ENCODE data around the gene INPP4B. TPM values are rescaled to one million over a fixed set of nuclear protein-coding genes. Genes with fewer than 3 reads are reported as not detected.
"Not testable (repeated sequence)": the region's sequence is repeated elsewhere in the genome, so short reads cannot be mapped to it uniquely, and the experiment has no call there.

The INPP4B gene
- total RNA-seq, 1 donor from 2014 or later = 16.8 TPM

- no peak overlapping the region for H3K27ac Mint-ChIP-seq
- H3K36me3 Mint-ChIP-seq (ENCODE audit: low read depth) = peaks cover 1% of the 10 kb centered on the region
- H3K4me1 Mint-ChIP-seq (ENCODE audit: low read depth) = peaks cover 48% of the 10 kb centered on the region
- H3K27me3 Mint-ChIP-seq (ENCODE audit: insufficient read depth) = no peaks in the 10 kb centered on the region
- H3K4me3 Mint-ChIP-seq = no peak overlapping the region
- H3K9me3 Mint-ChIP-seq = no peaks in the 10 kb centered on the region
- intact Hi-C loops (cut with micrococcal nuclease) = no loop called here
- DNase-seq (ENCODE audit: low spot score) = no peak
Observed at GRCh38 chr4:142411993-142412392, 434.1 kb downstream of the INPP4B start.

- H3K4me1 Mint-ChIP-seq (ENCODE audit: low read depth) = peaks cover 59% of the 10 kb centered on the region
- intact Hi-C loops (cut with micrococcal nuclease) = loop anchor here (5.0 to 10.0 kb wide), 5 partner anchors 141 to 1104 kb away; partner anchors contain the start of gene SMARCA5
- H3K27me3 Mint-ChIP-seq (ENCODE audit: insufficient read depth) = no peaks in the 10 kb centered on the region
- H3K27ac Mint-ChIP-seq = no peak overlapping the region
- no peaks in the 10 kb centered on the region for H3K36me3 Mint-ChIP-seq (ENCODE audit: low read depth)
- DNase-seq (ENCODE audit: low spot score) = no peak
- H3K4me3 Mint-ChIP-seq = no peak overlapping the region
- no peaks in the 10 kb centered on the region for H3K9me3 Mint-ChIP-seq
Observed at GRCh38 chr4:142408003-142408441, 438.1 kb downstream of the INPP4B start.

- Mint-ChIP-seq H3K27ac (peak overlapping the region; percentile 99), H3K9me3 (no peaks in the 10 kb centered on the region), H3K27me3 (ENCODE audit: insufficient read depth) (no peaks in the 10 kb centered on the region), H3K4me1 (ENCODE audit: low read depth) (peaks cover 63% of the 10 kb centered on the region), H3K4me3 (peak overlapping the region; percentile 97), H3K36me3 (ENCODE audit: low read depth) (no peaks in the 10 kb centered on the region)
- no peak for DNase-seq (ENCODE audit: low spot score)
- intact Hi-C loops (cut with micrococcal nuclease) = loop anchor here (1.0 to 10.0 kb wide), 10 partner anchors 9 to 1105 kb away; partner anchors contain the start of gene SMARCA5
Observed at GRCh38 chr4:142407596-142407995, 438.5 kb downstream of the INPP4B start.

- no peak for DNase-seq (ENCODE audit: low spot score)
- Mint-ChIP-seq H3K9me3 (no peaks in the 10 kb centered on the region), H3K4me3 (peak overlapping the region; percentile 97), H3K4me1 (ENCODE audit: low read depth) (peaks cover 69% of the 10 kb centered on the region), H3K27ac (peak overlapping the region; percentile 99), H3K36me3 (ENCODE audit: low read depth) (no peaks in the 10 kb centered on the region), H3K27me3 (ENCODE audit: insufficient read depth) (no peaks in the 10 kb centered on the region)
- intact Hi-C loops (cut with micrococcal nuclease) = loop anchor here (1.0 to 10.0 kb wide), 10 partner anchors 9 to 1105 kb away; partner anchors contain the start of gene SMARCA5
Observed at GRCh38 chr4:142406917-142407501, 439.1 kb downstream of the INPP4B start.

- no peaks in the 10 kb centered on the region for H3K9me3 Mint-ChIP-seq
- H3K4me1 Mint-ChIP-seq (ENCODE audit: low read depth) = peaks cover 73% of the 10 kb centered on the region
- intact Hi-C loops (cut with micrococcal nuclease) = loop anchor here (2.0 to 10.0 kb wide), 6 partner anchors 139 to 1106 kb away; partner anchors contain the start of gene SMARCA5
- no peaks in the 10 kb centered on the region for H3K36me3 Mint-ChIP-seq (ENCODE audit: low read depth)
- H3K4me3 Mint-ChIP-seq = peak overlapping the region; percentile 97
- no peak for DNase-seq (ENCODE audit: low spot score)
- H3K27ac Mint-ChIP-seq = peak overlapping the region; percentile 99
- no peaks in the 10 kb centered on the region for H3K27me3 Mint-ChIP-seq (ENCODE audit: insufficient read depth)
Observed at GRCh38 chr4:142406499-142406835, 439.6 kb downstream of the INPP4B start.

- peaks cover 2% of the 10 kb centered on the region for H3K36me3 Mint-ChIP-seq (ENCODE audit: low read depth)
Observed at GRCh38 chr4:142405695-142406498, 440.2 kb downstream of the INPP4B start.

GRCh38 chr4:142405021-142405694 is 440.9 kb downstream of the INPP4B start:
- no peaks in the 10 kb centered on the region for H3K27me3 Mint-ChIP-seq (ENCODE audit: insufficient read depth)
- intact Hi-C loops (cut with micrococcal nuclease) = loop anchor here (1.0 to 10.0 kb wide), 9 partner anchors 9 to 1107 kb away; partner anchors contain the start of gene SMARCA5
- peak overlapping the region; percentile 99 for H3K27ac Mint-ChIP-seq
- H3K36me3 Mint-ChIP-seq (ENCODE audit: low read depth) = peaks cover 2% of the 10 kb centered on the region
- peak; percentile 51 for DNase-seq (ENCODE audit: low spot score)
- H3K4me1 Mint-ChIP-seq (ENCODE audit: low read depth) = peaks cover 78% of the 10 kb centered on the region
- H3K9me3 Mint-ChIP-seq = no peaks in the 10 kb centered on the region
- H3K4me3 Mint-ChIP-seq = peak overlapping the region; percentile 97

More at GRCh38 chr4:142405695-142406498, 440.2 kb downstream of the INPP4B start:
- DNase-seq (ENCODE audit: low spot score) = no peak
- Mint-ChIP-seq H3K4me3 (peak overlapping the region; percentile 97), H3K27ac (peak overlapping the region; percentile 99), H3K4me1 (ENCODE audit: low read depth) (peaks cover 74% of the 10 kb centered on the region), H3K27me3 (ENCODE audit: insufficient read depth) (no peaks in the 10 kb centered on the region), H3K9me3 (no peaks in the 10 kb centered on the region)
- intact Hi-C loops (cut with micrococcal nuclease) = loop anchor here (1.0 to 10.0 kb wide), 10 partner anchors 10 to 1106 kb away; partner anchors contain the start of gene SMARCA5

GRCh38 chr4:142404191-142404611 is 441.9 kb downstream of the INPP4B start:
- DNase-seq (ENCODE audit: low spot score) = peak; percentile 13
- Mint-ChIP-seq H3K27ac (peak overlapping the region; percentile 99), H3K4me1 (ENCODE audit: low read depth) (peaks cover 82% of the 10 kb centered on the region), H3K36me3 (ENCODE audit: low read depth) (peaks cover 3% of the 10 kb centered on the region), H3K9me3 (no peaks in the 10 kb centered on the region), H3K4me3 (peak overlapping the region; percentile 97), H3K27me3 (ENCODE audit: insufficient read depth) (no peaks in the 10 kb centered on the region)
- intact Hi-C loops (cut with micrococcal nuclease) = loop anchor here (2.0 to 10.0 kb wide), 3 partner anchors 122 to 951 kb away; no protein-coding TSS in a partner anchor

GRCh38 chr4:142402900-142403299 is 443.2 kb downstream of the INPP4B start:
- intact Hi-C loops (cut with micrococcal nuclease) = loop anchor here (5.0 to 10.0 kb wide), 2 partner anchors 121 to 952 kb away; no protein-coding TSS in a partner anchor
- Mint-ChIP-seq H3K4me1 (ENCODE audit: low read depth) (peaks cover 83% of the 10 kb centered on the region), H3K9me3 (no peaks in the 10 kb centered on the region), H3K4me3 (peak overlapping the region; percentile 81), H3K27ac (peak overlapping the region; percentile 85), H3K27me3 (ENCODE audit: insufficient read depth) (no peaks in the 10 kb centered on the region), H3K36me3 (ENCODE audit: low read depth) (peaks cover 8% of the 10 kb centered on the region)
- DNase-seq (ENCODE audit: low spot score) = no peak

GRCh38 chr4:142402156-142402555 is 443.9 kb downstream of the INPP4B start:
- no peaks in the 10 kb centered on the region for H3K27me3 Mint-ChIP-seq (ENCODE audit: insufficient read depth)
- H3K4me1 Mint-ChIP-seq (ENCODE audit: low read depth) = peaks cover 81% of the 10 kb centered on the region
- peak overlapping the region; percentile 81 for H3K4me3 Mint-ChIP-seq
- H3K9me3 Mint-ChIP-seq = no peaks in the 10 kb centered on the region
- H3K27ac Mint-ChIP-seq = peak overlapping the region; percentile 85
- H3K36me3 Mint-ChIP-seq (ENCODE audit: low read depth) = peaks cover 8% of the 10 kb centered on the region
- DNase-seq (ENCODE audit: low spot score) = no peak
- intact Hi-C loops (cut with micrococcal nuclease) = loop anchor here (5.0 to 10.0 kb wide), 2 partner anchors 120 to 953 kb away; no protein-coding TSS in a partner anchor

GRCh38 chr4:142397364-142397991 is 448.6 kb downstream of the INPP4B start:
- not testable (repeated sequence) for H3K27me3 Mint-ChIP-seq (ENCODE audit: insufficient read depth); H3K9me3 Mint-ChIP-seq; DNase-seq (ENCODE audit: low spot score)
- H3K4me3 Mint-ChIP-seq = peak overlapping the region; percentile 30
- H3K36me3 Mint-ChIP-seq (ENCODE audit: low read depth) = peaks cover 23% of the 10 kb centered on the region
- peaks cover 73% of the 10 kb centered on the region for H3K4me1 Mint-ChIP-seq (ENCODE audit: low read depth)
- intact Hi-C loops (cut with micrococcal nuclease) = loop anchor here (2.0 to 5.0 kb wide), 2 partner anchors 315 to 625 kb away; no protein-coding TSS in a partner anchor
- peak overlapping the region; percentile 30 for H3K27ac Mint-ChIP-seq

- no peak for DNase-seq (ENCODE audit: low spot score)
- H3K36me3 Mint-ChIP-seq (ENCODE audit: low read depth) = peaks cover 23% of the 10 kb centered on the region
- H3K4me1 Mint-ChIP-seq (ENCODE audit: low read depth) = peaks cover 61% of the 10 kb centered on the region
- peak overlapping the region; percentile 89 for H3K27ac Mint-ChIP-seq
- peak overlapping the region; percentile 53 for H3K4me3 Mint-ChIP-seq
- no peaks in the 10 kb centered on the region for H3K9me3 Mint-ChIP-seq
- no peaks in the 10 kb centered on the region for H3K27me3 Mint-ChIP-seq (ENCODE audit: insufficient read depth)
- intact Hi-C loops (cut with micrococcal nuclease) = loop anchor here (1.0 to 5.0 kb wide), 5 partner anchors 9 to 623 kb away; no protein-coding TSS in a partner anchor
Observed at GRCh38 chr4:142396279-142396678, 449.8 kb downstream of the INPP4B start.
